Measurements from ENCODE around the gene RHO.

DNA sequence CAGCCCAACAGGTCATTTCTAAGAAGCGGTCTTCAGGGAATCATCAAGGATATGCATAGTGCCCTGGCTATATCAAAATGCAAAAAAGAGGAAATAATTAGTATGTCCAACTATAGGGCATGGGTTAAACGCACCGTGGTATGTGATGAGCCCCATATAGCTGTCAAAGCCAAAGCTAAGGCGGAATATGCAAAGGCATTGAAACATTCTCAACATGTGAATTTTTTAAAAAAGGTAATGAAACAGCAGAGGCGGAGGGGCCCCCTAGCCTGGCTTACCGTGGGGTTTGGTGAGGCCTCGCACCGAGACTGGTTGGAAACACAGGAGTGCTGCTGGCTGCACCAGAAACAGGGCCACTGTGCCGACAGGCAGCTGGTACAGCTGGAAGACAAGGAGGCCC is 54.9 kb downstream of the RHO start:
- TF ChIP-seq, protein P1, sequence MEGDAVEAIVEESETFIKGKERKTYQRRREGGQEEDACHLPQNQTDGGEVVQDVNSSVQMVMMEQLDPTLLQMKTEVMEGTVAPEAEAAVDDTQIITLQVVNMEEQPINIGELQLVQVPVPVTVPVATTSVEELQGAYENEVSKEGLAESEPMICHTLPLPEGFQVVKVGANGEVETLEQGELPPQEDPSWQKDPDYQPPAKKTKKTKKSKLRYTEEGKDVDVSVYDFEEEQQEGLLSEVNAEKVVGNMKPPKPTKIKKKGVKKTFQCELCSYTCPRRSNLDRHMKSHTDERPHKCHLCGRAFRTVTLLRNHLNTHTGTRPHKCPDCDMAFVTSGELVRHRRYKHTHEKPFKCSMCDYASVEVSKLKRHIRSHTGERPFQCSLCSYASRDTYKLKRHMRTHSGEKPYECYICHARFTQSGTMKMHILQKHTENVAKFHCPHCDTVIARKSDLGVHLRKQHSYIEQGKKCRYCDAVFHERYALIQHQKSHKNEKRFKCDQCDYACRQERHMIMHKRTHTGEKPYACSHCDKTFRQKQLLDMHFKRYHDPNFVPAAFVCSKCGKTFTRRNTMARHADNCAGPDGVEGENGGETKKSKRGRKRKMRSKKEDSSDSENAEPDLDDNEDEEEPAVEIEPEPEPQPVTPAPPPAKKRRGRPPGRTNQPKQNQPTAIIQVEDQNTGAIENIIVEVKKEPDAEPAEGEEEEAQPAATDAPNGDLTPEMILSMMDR (IDR thresholded peaks at IDR 0.05) = no peak
- TF ChIP-seq, protein P2, sequence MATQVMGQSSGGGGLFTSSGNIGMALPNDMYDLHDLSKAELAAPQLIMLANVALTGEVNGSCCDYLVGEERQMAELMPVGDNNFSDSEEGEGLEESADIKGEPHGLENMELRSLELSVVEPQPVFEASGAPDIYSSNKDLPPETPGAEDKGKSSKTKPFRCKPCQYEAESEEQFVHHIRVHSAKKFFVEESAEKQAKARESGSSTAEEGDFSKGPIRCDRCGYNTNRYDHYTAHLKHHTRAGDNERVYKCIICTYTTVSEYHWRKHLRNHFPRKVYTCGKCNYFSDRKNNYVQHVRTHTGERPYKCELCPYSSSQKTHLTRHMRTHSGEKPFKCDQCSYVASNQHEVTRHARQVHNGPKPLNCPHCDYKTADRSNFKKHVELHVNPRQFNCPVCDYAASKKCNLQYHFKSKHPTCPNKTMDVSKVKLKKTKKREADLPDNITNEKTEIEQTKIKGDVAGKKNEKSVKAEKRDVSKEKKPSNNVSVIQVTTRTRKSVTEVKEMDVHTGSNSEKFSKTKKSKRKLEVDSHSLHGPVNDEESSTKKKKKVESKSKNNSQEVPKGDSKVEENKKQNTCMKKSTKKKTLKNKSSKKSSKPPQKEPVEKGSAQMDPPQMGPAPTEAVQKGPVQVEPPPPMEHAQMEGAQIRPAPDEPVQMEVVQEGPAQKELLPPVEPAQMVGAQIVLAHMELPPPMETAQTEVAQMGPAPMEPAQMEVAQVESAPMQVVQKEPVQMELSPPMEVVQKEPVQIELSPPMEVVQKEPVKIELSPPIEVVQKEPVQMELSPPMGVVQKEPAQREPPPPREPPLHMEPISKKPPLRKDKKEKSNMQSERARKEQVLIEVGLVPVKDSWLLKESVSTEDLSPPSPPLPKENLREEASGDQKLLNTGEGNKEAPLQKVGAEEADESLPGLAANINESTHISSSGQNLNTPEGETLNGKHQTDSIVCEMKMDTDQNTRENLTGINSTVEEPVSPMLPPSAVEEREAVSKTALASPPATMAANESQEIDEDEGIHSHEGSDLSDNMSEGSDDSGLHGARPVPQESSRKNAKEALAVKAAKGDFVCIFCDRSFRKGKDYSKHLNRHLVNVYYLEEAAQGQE (IDR thresholded peaks at IDR 0.05; ENCODE audit: insufficient read depth in 1 of 2, low read depth in 2 of 2, low read length in 1 of 2) = no peak
- no peak for TF ChIP-seq POLR2AphosphoS5 (IDR thresholded peaks at IDR 0.05; ENCODE audit: low read depth, low read length)

Data from Panc1 (cell line).